HCT116 (cell line): ENCODE measurements around the gene PLEKHA5. TPM values are rescaled to one million over a fixed set of nuclear protein-coding genes. Genes with fewer than 3 reads are reported as not detected.

Experiments used
- ATAC-seq: fragments of 200-7000 bp; cut with Tn5 transposase; 2 replicates; pipeline ENCODE4 v1.9.1; 2020; ENCODE audit warnings: mild to moderate bottlenecking, moderate library complexity
- BruUV-seq: library from RNA; stranded (reverse); fragments of 400-500 nt; replicated peaks from 2 replicates; lab custom pipeline; 2021; lab: Mats Ljungman, UMichigan
- CTCF ChIA-PET: fragments of 300-600 bp; sonication (Branson Sonifier 250); formaldehyde crosslinking; loops from one replicate; lab custom pipeline; 2021; ENCODE audit warnings: antibody characterized with exemption; lab: Charles Lee
- POLR2A ChIA-PET: fragments of 300-600, 350-600 bp; sonication (Branson Sonifier 250); formaldehyde crosslinking; loops from one replicate; lab custom pipeline; 2021; ENCODE audit warnings: antibody characterized with exemption; lab: Charles Lee
- RAD21 ChIA-PET, 2 experiments: fragments of 300-600 bp; sonication (Branson Sonifier 250); formaldehyde crosslinking; loops; one replicate each; lab custom pipeline; 2023; ENCODE audit warnings: low total read pairs in 2 of 2; ENCODE audit not compliant: uncharacterized antibody in 2 of 2, unreplicated experiment in 2 of 2, low non-redundant PET in 1 of 2; lab: Charles Lee
- DNase-seq: peaks from one replicate; pipeline ENCODE4 v3.0.0-alpha.2; 2010; ENCODE audit warnings: low read depth, low spot score
- H2AFZ ChIP-seq: fragments of 200-600 bp; shearing (Covaris generic), sonication (generic); 2 replicates; pipeline ENCODE4 v1.6.1; 2017; ENCODE audit warnings: low read depth, mixed run types, mixed read lengths, antibody characterized with exemption, low read length; ENCODE audit not compliant: poor library complexity, severe bottlenecking
- H3K27ac ChIP-seq: 2 replicates; pipeline ENCODE4 v1.5.1; 2012; ENCODE audit warnings: low read depth, low read length
- H3K27me3 ChIP-seq: fragments of 200-600 bp; sonication (generic); 2 replicates; pipeline ENCODE4 v1.6.1; 2016; ENCODE audit warnings: mixed run types, low read length, mixed read lengths; ENCODE audit not compliant: insufficient read depth
- H3K36me3 ChIP-seq, 2 experiments: fragments of 200-500 bp in 1 of 2; fragments of 200-600 bp in 1 of 2; sonication (Bioruptor generic) in 1 of 2; sonication (generic) in 1 of 2; 2 replicates each; pipeline versions ENCODE4 v1.5.1 to v1.6.1; 2014 to 2016; ENCODE audit warnings: low read length in 2 of 2, inconsistent platforms in 1 of 2, mixed read lengths in 1 of 2, mixed run types in 1 of 2; ENCODE audit not compliant: insufficient read depth in 2 of 2, control insufficient read depth in 1 of 2
- H3K4me1 ChIP-seq, 2 experiments: fragments of 200-600 bp in 1 of 2; sonication (generic) in 1 of 2; 2 replicates each; pipeline versions ENCODE4 v1.5.1 to v1.6.1; 2012 to 2017; ENCODE audit warnings: low read length in 2 of 2, inconsistent platforms in 1 of 2, mild to moderate bottlenecking in 1 of 2, mixed read lengths in 1 of 2, mixed run types in 1 of 2, moderate library complexity in 1 of 2; ENCODE audit not compliant: insufficient read depth in 2 of 2, control insufficient read depth in 1 of 2
- H3K4me2 ChIP-seq: fragments of 200-600 bp; sonication (generic); 2 replicates; pipeline ENCODE4 v1.6.1; 2017; ENCODE audit warnings: mixed run types, low read length, mixed read lengths
- H3K4me3 ChIP-seq, 2 experiments: fragments of 200-600 bp in 1 of 2; sonication (generic) in 1 of 2; replicated peaks in 1 of 2; 2 replicates each; pipeline ENCODE4 v1.5.1; 2011 to 2016; ENCODE audit warnings: low read length in 2 of 2, control low read depth in 1 of 2, low read depth in 1 of 2, mild to moderate bottlenecking in 1 of 2, mixed read lengths in 1 of 2, mixed run types in 1 of 2
- H3K79me2 ChIP-seq: fragments of 200-600 bp; sonication (generic); 2 replicates; pipeline ENCODE4 v1.6.1; 2017; ENCODE audit warnings: mild to moderate bottlenecking, mixed run types, low read length, moderate library complexity, mixed read lengths; ENCODE audit not compliant: insufficient read depth
- H3K9ac ChIP-seq: fragments of 200-600 bp; sonication (generic); 2 replicates; pipeline ENCODE4 v1.6.1; 2016; ENCODE audit warnings: low read length, mixed read lengths
- H3K9me2 ChIP-seq: fragments of 200-600 bp; sonication (generic), shearing (Covaris generic); 2 replicates; pipeline ENCODE4 v1.6.1; 2017; ENCODE audit warnings: mixed run types, mild to moderate bottlenecking, moderate library complexity; ENCODE audit not compliant: insufficient read depth
- H3K9me3 ChIP-seq, 2 experiments: fragments of 200-500 bp in 1 of 2; fragments of 200-600 bp in 1 of 2; sonication (Bioruptor generic) in 1 of 2; sonication (generic) in 1 of 2; 2 replicates each; pipeline ENCODE4 v1.6.1; 2014 to 2017; ENCODE audit warnings: low read length in 2 of 2, mixed read lengths in 2 of 2, inconsistent platforms in 1 of 2, low read depth in 1 of 2, mild to moderate bottlenecking in 1 of 2, mixed run types in 1 of 2, moderate library complexity in 1 of 2; ENCODE audit not compliant: control insufficient read depth in 1 of 2, insufficient read depth in 1 of 2
- H4K20me1 ChIP-seq: fragments of 200-600 bp; sonication (generic), shearing (Covaris generic); 2 replicates; pipeline ENCODE4 v1.6.1; 2017; ENCODE audit warnings: mixed run types, mild to moderate bottlenecking, moderate library complexity; ENCODE audit not compliant: insufficient read depth
- ATF3 ChIP-seq: IDR thresholded peaks from 2 replicates; pipeline ENCODE4 v1.6.1; 2012
- CBX3 ChIP-seq: IDR thresholded peaks from 2 replicates; pipeline ENCODE4 v1.6.1; 2012; ENCODE audit warnings: low read depth
- CEBPB ChIP-seq: IDR thresholded peaks from 2 replicates; pipeline ENCODE4 v1.6.1; 2012; ENCODE audit warnings: low read depth
- CTCF ChIP-seq, 3 experiments: fragments of 200-600 bp in 1 of 3; sonication (generic) in 1 of 3; IDR thresholded peaks in 2 of 3; conservative IDR thresholded peaks in 1 of 3; 2 replicates each; pipeline ENCODE4 v1.5.1; 2012 to 2017; ENCODE audit warnings: low read depth in 2 of 3, low read length in 2 of 3, antibody characterized with exemption in 1 of 3, borderline replicate concordance in 1 of 3, control low read depth in 1 of 3, mild to moderate bottlenecking in 1 of 3, mixed read lengths in 1 of 3, mixed run types in 1 of 3, moderate library complexity in 1 of 3; ENCODE audit not compliant: insufficient read depth in 1 of 3
- ELF1 ChIP-seq: IDR thresholded peaks from 2 replicates; pipeline ENCODE4 v1.6.1; 2012; ENCODE audit warnings: low read depth, borderline replicate concordance
- EZH2 ChIP-seq: fragments of 200-600 bp; sonication (generic); IDR thresholded peaks from 2 replicates; pipeline ENCODE4 v1.6.1; 2017; ENCODE audit warnings: antibody characterized with exemption, mixed run types
- EZH2phosphoT487 ChIP-seq: fragments of 200-600 bp; IDR thresholded peaks from 2 replicates; pipeline ENCODE4 v1.6.1; 2018; ENCODE audit warnings: antibody characterized with exemption, borderline replicate concordance
- JUND ChIP-seq: IDR thresholded peaks from 2 replicates; pipeline ENCODE4 v1.6.1; 2012
- MAX ChIP-seq: IDR thresholded peaks from 2 replicates; pipeline ENCODE4 v1.6.1; 2012
- POLR2A ChIP-seq: IDR thresholded peaks from 2 replicates; pipeline ENCODE4 v1.7.0; 2011; ENCODE audit warnings: borderline replicate concordance; ENCODE audit not compliant: insufficient read depth, insufficient read length; ENCODE audit errors: extremely low read depth
- POLR2AphosphoS5 ChIP-seq: IDR thresholded peaks from 2 replicates; pipeline ENCODE4 v1.6.1; 2011; ENCODE audit warnings: mild to moderate bottlenecking, low read depth, low read length, moderate library complexity
- RAD21 ChIP-seq: IDR thresholded peaks from 2 replicates; pipeline ENCODE4 v1.6.1; 2012; ENCODE audit warnings: low read depth, mild to moderate bottlenecking
- REST ChIP-seq: IDR thresholded peaks from 2 replicates; pipeline ENCODE4 v1.6.1; 2012; ENCODE audit warnings: low read depth
- SIN3A ChIP-seq: IDR thresholded peaks from 2 replicates; pipeline ENCODE4 v1.6.1; 2012; ENCODE audit warnings: low read depth
- SP1 ChIP-seq: IDR thresholded peaks from 2 replicates; pipeline ENCODE4 v1.6.1; 2012; ENCODE audit warnings: low read depth
- SRF ChIP-seq: IDR thresholded peaks from 2 replicates; pipeline ENCODE4 v1.6.1; 2012; ENCODE audit warnings: low read depth
- TCF7L2 ChIP-seq: IDR thresholded peaks from 2 replicates; pipeline ENCODE4 v1.7.0; 2011; ENCODE audit warnings: borderline replicate concordance, inconsistent platforms; ENCODE audit not compliant: insufficient read depth, insufficient read length; ENCODE audit errors: extremely low read depth
- ZBTB33 ChIP-seq: IDR thresholded peaks from 2 replicates; pipeline ENCODE4 v1.6.1; 2011; ENCODE audit warnings: mild to moderate bottlenecking, low read length, moderate library complexity; ENCODE audit not compliant: insufficient replicate concordance; ENCODE audit errors: extremely low read depth
- ZFX ChIP-seq: fragments of 450-650 bp; IDR thresholded peaks from 2 replicates; pipeline ENCODE4 v1.6.1; 2017
- ZNF274 ChIP-seq: fragments of 200-500 bp; sonication (Bioruptor generic); IDR thresholded peaks from 2 replicates; pipeline ENCODE4 v1.6.1; 2014; ENCODE audit warnings: mild to moderate bottlenecking, low read depth, low read length, inconsistent platforms
- intact Hi-C: fragments of 100-400 bp; cut with micrococcal nuclease; formaldehyde crosslinking; loops from 2 replicates; pipeline ENCODE4 v1.10.0; 2022
- total RNA-seq: library from RNA; stranded (reverse); gene quantifications from one replicate; pipeline ENCODE4 v1.2.1, GENCODE V29; 2021; ENCODE audit not compliant: unreplicated experiment

The PLEKHA5 gene
- total RNA-seq, 1 experiment from 2014 or later: 18.9 TPM

GRCh38 chr12:19198272-19198671 lies 68.7 kb downstream of the PLEKHA5 start:
- Histone ChIP-seq H3K4me3 (no peak overlapping the region), H3K9me2 (no peaks in the 10 kb centered on the region), H3K27me3 (no peaks in the 10 kb centered on the region), H3K9me3 (no peaks in the 10 kb centered on the region), H3K4me2 (no peak overlapping the region), H3K36me3 (no peaks in the 10 kb centered on the region), H3K4me1 (no peaks in the 10 kb centered on the region), H2AFZ (no peak overlapping the region), H3K27ac (no peak overlapping the region), H4K20me1 (no peaks in the 10 kb centered on the region), H3K79me2 (peaks cover 15% of the 10 kb centered on the region; the same call in 1 of the 2 replicates), H3K9ac (no peak overlapping the region)
- DNase-seq (no peak), ATAC-seq (no peak)
- ChIA-PET CTCF (no interaction called here), POLR2A (no interaction called here), RAD21 (no interaction called here)
- TF ChIP-seq CEBPB: no peak
- TF ChIP-seq POLR2A: no peak
- TF ChIP-seq EZH2phosphoT487: no peak
- TF ChIP-seq POLR2AphosphoS5: no peak
- no peak for TF ChIP-seq CTCF (IDR thresholded peaks at IDR 0.05 in 2 of 3, conservative IDR thresholded peaks at IDR 0.05 in 1 of 3; ENCODE audit: borderline replicate concordance in 1 of 3, insufficient read depth in 1 of 3, low read depth in 2 of 3, low read length in 2 of 3)
- TF ChIP-seq ZFX: no peak
- TF ChIP-seq ELF1: no peak
- no peak for TF ChIP-seq ATF3
- TF ChIP-seq SIN3A: no peak
- TF ChIP-seq CBX3: no peak
- no peak for TF ChIP-seq ZBTB33
- no peak for TF ChIP-seq EZH2
- no peak for TF ChIP-seq MAX
- no peak for TF ChIP-seq REST
- no peak for TF ChIP-seq JUND
- no peak for TF ChIP-seq TCF7L2
- no peak for TF ChIP-seq SP1
- TF ChIP-seq ZNF274: no peak
- TF ChIP-seq RAD21: no peak
- no peak for TF ChIP-seq SRF
- BruUV-seq: no TSS peak
- intact Hi-C loops: no loop called here
